ENCODE measurements around the gene MUC22. TPM values are rescaled to one million over a fixed set of nuclear protein-coding genes. Genes with fewer than 3 reads are reported as not detected.

The MUC22 gene
- total and polyA plus RNA-seq, 11 donors: 0.01 to 0.49 (median 0.20) TPM; not detected in 1

DNA sequence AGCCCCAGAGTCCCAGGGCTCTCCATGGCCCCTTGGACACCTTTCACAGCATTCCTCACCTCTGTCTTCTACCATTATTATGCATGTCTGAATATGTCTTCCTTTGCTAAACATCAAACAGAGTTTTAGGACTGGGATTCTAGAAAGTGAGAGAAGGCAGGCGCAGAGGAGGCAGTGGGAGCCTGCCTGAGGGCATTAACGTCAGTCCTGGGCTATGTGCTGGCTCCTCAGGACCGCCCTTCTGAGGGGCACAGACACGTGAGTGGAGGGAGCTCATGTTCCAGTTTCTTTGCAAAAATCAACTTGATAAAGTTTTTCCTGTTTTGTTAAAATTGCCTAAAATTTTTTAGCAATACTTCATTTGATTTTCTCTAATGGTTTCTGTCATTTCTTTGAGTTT is 64.1 kb downstream of the MUC22 start:
- Histone ChIP-seq H3K4me3 (no peak overlapping the region), H3K27ac (no peak overlapping the region), H3K27me3 (no peaks in the 10 kb centered on the region), H3K36me3 (no peaks in the 10 kb centered on the region), H3K9me3 (no peaks in the 10 kb centered on the region), H3K4me1 (peaks cover 0 to 10% (median under 1%) of the 10 kb centered on the region in 12 donors)
- TF ChIP-seq, protein P1, sequence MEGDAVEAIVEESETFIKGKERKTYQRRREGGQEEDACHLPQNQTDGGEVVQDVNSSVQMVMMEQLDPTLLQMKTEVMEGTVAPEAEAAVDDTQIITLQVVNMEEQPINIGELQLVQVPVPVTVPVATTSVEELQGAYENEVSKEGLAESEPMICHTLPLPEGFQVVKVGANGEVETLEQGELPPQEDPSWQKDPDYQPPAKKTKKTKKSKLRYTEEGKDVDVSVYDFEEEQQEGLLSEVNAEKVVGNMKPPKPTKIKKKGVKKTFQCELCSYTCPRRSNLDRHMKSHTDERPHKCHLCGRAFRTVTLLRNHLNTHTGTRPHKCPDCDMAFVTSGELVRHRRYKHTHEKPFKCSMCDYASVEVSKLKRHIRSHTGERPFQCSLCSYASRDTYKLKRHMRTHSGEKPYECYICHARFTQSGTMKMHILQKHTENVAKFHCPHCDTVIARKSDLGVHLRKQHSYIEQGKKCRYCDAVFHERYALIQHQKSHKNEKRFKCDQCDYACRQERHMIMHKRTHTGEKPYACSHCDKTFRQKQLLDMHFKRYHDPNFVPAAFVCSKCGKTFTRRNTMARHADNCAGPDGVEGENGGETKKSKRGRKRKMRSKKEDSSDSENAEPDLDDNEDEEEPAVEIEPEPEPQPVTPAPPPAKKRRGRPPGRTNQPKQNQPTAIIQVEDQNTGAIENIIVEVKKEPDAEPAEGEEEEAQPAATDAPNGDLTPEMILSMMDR (IDR thresholded peaks at IDR 0.05): no peak
- TF ChIP-seq POLR2A (IDR thresholded peaks at IDR 0.05): no peak
- 86 to 93% (median 86%) methylated on average over 4 of the region's 4 CpGs for WGBS, 4 donors
- no peak for ATAC-seq
- intact Hi-C loops (cut with DNase I): loop anchor here in 3 of 10 donors (5.0 to 10.0 kb wide), 4 partner anchors 157 to 330 kb away; partner anchors contain the start of genes FLOT1 (in 1 of the 3) and IER3 (in 1 of the 3)
- DNase-seq: no peak

DNA sequence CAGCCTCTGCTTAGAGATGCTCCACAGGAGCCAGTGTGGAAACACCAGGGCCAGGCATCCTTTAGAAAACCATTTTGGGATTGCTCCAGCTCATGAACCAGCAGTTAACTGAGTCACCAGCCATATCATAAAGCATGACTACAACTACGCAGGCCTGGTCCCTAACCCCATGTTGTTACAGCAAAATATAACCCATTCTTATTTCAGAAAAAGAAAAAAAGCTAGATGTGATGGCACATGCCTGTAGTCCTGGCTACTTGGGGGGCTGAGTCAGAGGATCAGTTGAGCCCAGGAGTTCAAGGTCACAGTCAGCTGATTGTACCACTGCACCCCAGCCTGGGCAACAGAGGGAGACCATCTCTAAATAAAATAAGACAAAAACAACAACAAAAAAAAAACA is 65.3 kb downstream of the MUC22 start:
- TF ChIP-seq POLR2A (IDR thresholded peaks at IDR 0.05): no peak
- TF ChIP-seq, protein P1 (IDR thresholded peaks at IDR 0.05): no peak
- H3K27ac ChIP-seq: no peak overlapping the region
- DNase-seq: no peak

DNA sequence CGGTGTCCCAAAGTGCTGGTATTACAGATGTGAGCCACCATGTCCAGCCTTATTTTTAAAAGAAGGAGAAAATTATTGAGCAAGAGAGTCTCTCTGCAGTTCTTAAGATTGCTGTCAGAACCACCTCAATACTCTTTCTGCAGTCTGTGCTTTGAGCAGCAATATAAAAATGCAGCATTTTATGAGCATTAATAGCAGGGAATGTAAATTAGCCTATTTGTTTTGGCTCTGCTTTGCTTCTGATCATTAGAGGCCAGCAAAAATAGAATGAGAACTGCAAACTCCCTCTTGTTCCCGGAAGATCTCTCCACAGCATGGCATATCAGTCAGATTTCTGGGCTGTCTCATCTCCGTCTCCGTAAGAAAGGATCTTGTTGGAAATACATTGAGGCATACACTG is 66.3 kb downstream of the MUC22 start:
- Histone ChIP-seq H3K36me3 (no peaks in the 10 kb centered on the region), H3K4me1 (peaks cover 0 to 14% (median 5%) of the 10 kb centered on the region in 12 donors), H3K4me3 (no peak overlapping the region), H3K27me3 (no peaks in the 10 kb centered on the region), H3K27ac (no peak overlapping the region), H3K9me3 (no peaks in the 10 kb centered on the region)
- 71 to 87% (median 85%) methylated on average over 4 of the region's 4 CpGs for WGBS, 4 donors
- TF ChIP-seq, protein P1 (IDR thresholded peaks at IDR 0.05): no peak
- no peak for TF ChIP-seq POLR2A (IDR thresholded peaks at IDR 0.05)
- intact Hi-C loops (cut with DNase I): loop anchor here in 2 of 10 donors (5.0 to 10.0 kb wide), 2 partner anchors 159 to 332 kb away; partner anchors contain the start of genes FLOT1 (in 1 of the 2) and IER3 (in 1 of the 2)
- DNase-seq: no peak
- ATAC-seq: no peak

More for the DNA sequence above, 65.3 kb downstream of the MUC22 start:
- ATAC-seq: no peak
- no peak overlapping the region for H3K4me3 ChIP-seq
- no peaks in the 10 kb centered on the region for H3K27me3 ChIP-seq
- H3K4me1 ChIP-seq: peaks cover 0 to 14% (median 5%) of the 10 kb centered on the region in 12 donors
- 90 to 96% (median 94%) methylated on average over 1 of the region's 1 CpG for WGBS, 4 donors
- H3K9me3 ChIP-seq: no peaks in the 10 kb centered on the region
- intact Hi-C loops (cut with DNase I): loop anchor here in 2 of 10 donors (5.0 to 10.0 kb wide), 2 partner anchors 158 to 331 kb away; partner anchors contain the start of genes FLOT1 (in 1 of the 2) and IER3 (in 1 of the 2)
- no peaks in the 10 kb centered on the region for H3K36me3 ChIP-seq

DNA sequence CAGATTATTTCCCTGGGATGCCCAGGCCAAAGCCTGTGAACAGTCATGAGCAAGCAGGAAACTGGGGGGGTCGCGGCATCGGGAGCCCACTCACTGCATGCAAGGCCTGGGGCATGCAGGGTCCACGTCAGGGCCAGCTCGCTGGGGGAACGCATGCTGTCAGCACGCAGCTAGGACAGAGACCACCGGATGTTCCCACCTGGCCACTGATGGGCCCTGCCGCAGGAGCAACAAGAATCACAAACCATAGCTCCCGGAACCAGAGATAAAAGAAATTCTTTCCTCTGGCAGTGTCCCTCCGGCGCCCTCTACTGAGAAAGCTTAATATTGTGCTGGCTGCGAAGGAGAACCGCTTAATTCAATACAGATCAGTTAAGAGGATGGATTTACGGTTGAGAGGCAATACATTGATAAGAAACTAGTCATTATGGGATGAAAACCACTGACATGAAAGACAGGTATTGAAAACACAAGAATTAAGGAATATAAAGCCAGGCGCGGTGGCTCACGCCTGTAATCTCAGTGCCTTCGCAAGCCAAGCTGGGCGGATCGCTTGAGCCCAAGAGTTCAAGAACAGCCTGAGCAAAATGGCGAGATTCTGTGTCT is 69.5 kb downstream of the MUC22 start:
- Histone ChIP-seq H3K4me3 (peak overlapping the region in 9 of 12 donors; percentile 13 to 49 (median 29)), H3K27me3 (no peaks in the 10 kb centered on the region), H3K9me3 (no peaks in the 10 kb centered on the region), H3K36me3 (no peaks in the 10 kb centered on the region), H3K27ac (no peak overlapping the region), H3K4me1 (peaks cover 0 to 19% (median 4%) of the 10 kb centered on the region in 12 donors)
- ATAC-seq (peak in 3 of 4 donors; percentile 66 to 75 (median 69)), DNase-seq (peak in 4 of 5 donors; percentile 42 to 59 (median 52))
- intact Hi-C loops (cut with DNase I): loop anchor here in 9 of 10 donors (5.0 to 10.0 kb wide), 6 partner anchors 162 to 397 kb away; partner anchors contain the start of genes FLOT1 (in 2 of the 9), IER3 (in 2 of the 9), PPP1R18 (in 2 of the 9) and TUBB (in 1 of the 9)
- 19 to 23% (median 22%) methylated on average over 19 to 22 of the region's 22 CpGs for WGBS, 4 donors
- TF ChIP-seq, protein P1 (IDR thresholded peaks at IDR 0.05): peak; percentile 63 to 92 (median 78)
- no peak for TF ChIP-seq POLR2A (IDR thresholded peaks at IDR 0.05)
